Prostate gland (tissue), 2 donors: ENCODE data around the gene IFITM1.

Experiments
- POLR2AphosphoS5 ChIP-seq: sonication (generic); formaldehyde crosslinking; IDR thresholded peaks from one replicate; pipeline ENCODE4 v1.6.1; 2017; ENCODE audit warnings: antibody characterized with exemption
- TF ChIP-seq, protein P1 (sequence below), 4 experiments: fragments of 200-600 bp in 2 of 4; fragments of 450-650 bp in 2 of 4; sonication (generic) in 2 of 4; IDR thresholded peaks; 1 replicate in 3 of 4; 2 replicates in 1 of 4; pipeline ENCODE4 v1.5.1; 2016 to 2019; ENCODE audit warnings: antibody characterized with exemption in 4 of 4, mild to moderate bottlenecking in 2 of 4, moderate library complexity in 2 of 4

- TF ChIP-seq, protein P1, sequence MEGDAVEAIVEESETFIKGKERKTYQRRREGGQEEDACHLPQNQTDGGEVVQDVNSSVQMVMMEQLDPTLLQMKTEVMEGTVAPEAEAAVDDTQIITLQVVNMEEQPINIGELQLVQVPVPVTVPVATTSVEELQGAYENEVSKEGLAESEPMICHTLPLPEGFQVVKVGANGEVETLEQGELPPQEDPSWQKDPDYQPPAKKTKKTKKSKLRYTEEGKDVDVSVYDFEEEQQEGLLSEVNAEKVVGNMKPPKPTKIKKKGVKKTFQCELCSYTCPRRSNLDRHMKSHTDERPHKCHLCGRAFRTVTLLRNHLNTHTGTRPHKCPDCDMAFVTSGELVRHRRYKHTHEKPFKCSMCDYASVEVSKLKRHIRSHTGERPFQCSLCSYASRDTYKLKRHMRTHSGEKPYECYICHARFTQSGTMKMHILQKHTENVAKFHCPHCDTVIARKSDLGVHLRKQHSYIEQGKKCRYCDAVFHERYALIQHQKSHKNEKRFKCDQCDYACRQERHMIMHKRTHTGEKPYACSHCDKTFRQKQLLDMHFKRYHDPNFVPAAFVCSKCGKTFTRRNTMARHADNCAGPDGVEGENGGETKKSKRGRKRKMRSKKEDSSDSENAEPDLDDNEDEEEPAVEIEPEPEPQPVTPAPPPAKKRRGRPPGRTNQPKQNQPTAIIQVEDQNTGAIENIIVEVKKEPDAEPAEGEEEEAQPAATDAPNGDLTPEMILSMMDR (IDR thresholded peaks at IDR 0.05): no peak
- no peak for TF ChIP-seq POLR2AphosphoS5
These were observed 37.6 kb downstream of the IFITM1 start for GRCh38 chr11:351411-351810.
